Kidney epithelial cell (primary cell): ENCODE data around the gene LRP2. TPM values are rescaled to one million over a fixed set of nuclear protein-coding genes. Genes with fewer than 3 reads are reported as not detected.
"Not testable (repeated sequence)": the region's sequence is repeated elsewhere in the genome, so short reads cannot be mapped to it uniquely, and the experiment has no call there.

Source experiments
- DNase-seq: peaks from one replicate; pipeline ENCODE4 v3.0.0-alpha.2; 2010; ENCODE audit warnings: low read depth
- H3K27me3 ChIP-seq: 2 replicates; pipeline ENCODE4 v1.6.0; 2011; ENCODE audit warnings: low read length; ENCODE audit not compliant: control insufficient read depth, insufficient read depth
- H3K36me3 ChIP-seq: 2 replicates; pipeline ENCODE4 v1.5.1; 2011; ENCODE audit warnings: low read length; ENCODE audit not compliant: control insufficient read depth, insufficient read depth
- H3K4me3 ChIP-seq: 2 replicates; pipeline ENCODE4 v1.5.1; 2011; ENCODE audit warnings: low read depth, mild to moderate bottlenecking, control low read depth, low read length
- CTCF ChIP-seq: IDR thresholded peaks from 2 replicates; pipeline ENCODE4 v1.5.1; 2011; ENCODE audit warnings: mild to moderate bottlenecking, moderate library complexity, low read length, control low read depth, inconsistent platforms; ENCODE audit not compliant: insufficient read depth, poor library complexity, severe bottlenecking
- total RNA-seq: library from RNA; depleted of rRNA; stranded (reverse); fragments of >200 nt; gene quantifications from 2 replicates; pipeline ENCODE4 v1.2.3, GENCODE V29; 2015

LRP2 gene
- total RNA-seq, 1 donor from 2014 or later: 1.4 TPM

GRCh38 chr2:169275696-169276444, 86.5 kb downstream of the LRP2 start:
- DNase-seq: no peak

GRCh38 chr2:169272010-169272409, 90.3 kb downstream of the LRP2 start:
- Histone ChIP-seq H3K4me3 (no peak overlapping the region), H3K27me3 (no peaks in the 10 kb centered on the region), H3K36me3 (no peaks in the 10 kb centered on the region)
- TF ChIP-seq CTCF: no peak
- no peak for DNase-seq

More at GRCh38 chr2:169275696-169276444, 86.5 kb downstream of the LRP2 start:
- H3K36me3 ChIP-seq: no peaks in the 10 kb centered on the region
- TF ChIP-seq CTCF: peak; percentile 43
- no peaks in the 10 kb centered on the region for H3K27me3 ChIP-seq
- no peak overlapping the region for H3K4me3 ChIP-seq

GRCh38 chr2:169270574-169270973, 91.8 kb downstream of the LRP2 start:
- H3K27me3 ChIP-seq, H3K4me3 ChIP-seq, H3K36me3 ChIP-seq, DNase-seq: not testable (repeated sequence)

GRCh38 chr2:169265591-169265990, 96.7 kb downstream of the LRP2 start:
- Histone ChIP-seq H3K36me3 (no peaks in the 10 kb centered on the region), H3K4me3 (no peak overlapping the region), H3K27me3 (no peaks in the 10 kb centered on the region)
- no peak for DNase-seq
- no peak for TF ChIP-seq CTCF

- Histone ChIP-seq H3K4me3 (no peak overlapping the region), H3K27me3 (no peaks in the 10 kb centered on the region), H3K36me3 (no peaks in the 10 kb centered on the region)
- TF ChIP-seq CTCF: no peak
- DNase-seq: no peak
Measured at GRCh38 chr2:169260846-169261642, 101.3 kb downstream of the LRP2 start.

- Histone ChIP-seq H3K27me3 (no peaks in the 10 kb centered on the region), H3K36me3 (no peaks in the 10 kb centered on the region), H3K4me3 (no peak overlapping the region)
- DNase-seq: no peak
- TF ChIP-seq CTCF: no peak
Measured at GRCh38 chr2:169260246-169260645, 102.1 kb downstream of the LRP2 start.
